WTC11 (cell line): ENCODE results near the gene TCEAL3.

Experiments used
- ATF3 ChIP-seq: sonication (generic); formaldehyde crosslinking; conservative IDR thresholded peaks from 2 replicates; pipeline ENCODE4 v1.8.1; 2022; ENCODE audit warnings: mild to moderate bottlenecking, missing genetic modification reagents
- CTCF ChIP-seq: fragments of 200-600 bp; IDR thresholded peaks from 2 replicates; pipeline ENCODE4 v1.8.0; 2022; ENCODE audit warnings: antibody characterized with exemption
- E2F1 ChIP-seq: sonication (generic); formaldehyde crosslinking; IDR thresholded peaks from 2 replicates; pipeline ENCODE4 v1.8.0; 2022; ENCODE audit warnings: mild to moderate bottlenecking, missing genetic modification reagents
- FOXJ3 ChIP-seq: sonication (generic); formaldehyde crosslinking; IDR thresholded peaks from 2 replicates; pipeline ENCODE4 v1.9.0; 2021; ENCODE audit warnings: missing genetic modification reagents, mild to moderate bottlenecking, borderline replicate concordance
- FOXP1 ChIP-seq: sonication (generic); formaldehyde crosslinking; IDR thresholded peaks from 2 replicates; pipeline ENCODE4 v1.8.0; 2022; ENCODE audit warnings: missing genetic modification reagents, mild to moderate bottlenecking, moderate library complexity, borderline replicate concordance
- JAZF1 ChIP-seq: fragments of 250-450 bp; sonication (Bioruptor Pico); IDR thresholded peaks from 2 replicates; pipeline ENCODE4 v1.9.0; 2021; ENCODE audit warnings: moderate library complexity, mild to moderate bottlenecking, inconsistent platforms

GRCh38 chrX:103562801-103563200 lies 45.0 kb upstream of the TCEAL3 start:
- no peak for TF ChIP-seq FOXJ3
- no peak for TF ChIP-seq CTCF
- no peak for TF ChIP-seq JAZF1 (CRISPR knock-in tag)
- TF ChIP-seq ATF3, result no peak
- no peak for TF ChIP-seq E2F1
- no peak for TF ChIP-seq FOXP1 (CRISPR knock-in tag)
